ENCODE results near the gene DPH7.

DNA sequence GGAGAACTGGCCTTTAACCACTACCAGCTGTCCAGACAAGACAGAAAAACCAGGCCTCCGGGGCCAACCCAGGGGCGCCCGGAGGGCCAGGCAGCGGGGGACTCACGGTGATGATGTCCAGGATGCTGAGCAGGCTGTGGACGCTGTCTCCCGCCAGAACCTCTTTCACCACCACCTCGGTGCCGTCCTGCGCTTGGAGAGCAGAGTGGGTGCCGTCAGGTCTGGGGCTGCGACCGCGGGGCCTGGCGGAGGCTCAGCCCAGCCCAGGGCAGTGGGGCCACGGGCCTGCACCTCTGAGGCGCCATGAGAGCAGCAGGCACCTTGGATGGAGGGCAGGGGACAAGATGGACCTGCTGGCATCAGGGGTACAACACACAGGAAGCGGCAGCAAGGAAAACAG lies 38.2 kb downstream of the DPH7 start:
- TF ChIP-seq CTCF (IDR thresholded peaks at IDR 0.05 in 8 of 11, conservative IDR thresholded peaks at IDR 0.05 in 3 of 11), result no peak
- TF ChIP-seq POLR2A (IDR thresholded peaks at IDR 0.05), result no peak

All from spleen (tissue), 7 donors.